Adrenal gland (tissue), 12 donors: ENCODE results near the gene COL23A1. TPM values are rescaled to one million over a fixed set of nuclear protein-coding genes. Genes with fewer than 3 reads are reported as not detected.
A peak's percentile ranks its signal among the peaks of the same experiment; 100 is the strongest.
"Not testable (repeated sequence)": the region's sequence is repeated elsewhere in the genome, so short reads cannot be mapped to it uniquely, and the experiment has no call there.

ENCODE experiments used
- DNase-seq, 7 donors: peaks; one replicate each; pipeline ENCODE4 v3.0.0-alpha.2; 2019 to 2020
- H3K27ac ChIP-seq, 5 donors: fragments of 200-600 bp; sonication (generic) in 4 of 5; 1 replicate in 3 of 5; 2 replicates in 2 of 5; pipeline versions ENCODE4 v1.5.1 to v1.8.0; 2016 to 2020; ENCODE audit warnings: mild to moderate bottlenecking in 1 of 5
- H3K27me3 ChIP-seq: fragments of 200-600 bp; 2 replicates; pipeline ENCODE4 v1.8.0; 2021
- H3K36me3 ChIP-seq, 2 donors: fragments of 200-600 bp; replicated peaks in 1 of 2; 1 replicate in 1 of 2; 2 replicates in 1 of 2; pipeline versions ENCODE4 v1.5.1 to v1.8.0; 2018 to 2022
- H3K4me1 ChIP-seq, 2 donors: fragments of 200-600 bp; replicated peaks in 1 of 2; 1 replicate in 1 of 2; 2 replicates in 1 of 2; pipeline versions ENCODE4 v1.5.1 to v1.8.0; 2018 to 2021
- H3K4me3 ChIP-seq, 4 donors: fragments of 200-600 bp; sonication (generic) in 3 of 4; one replicate each; pipeline ENCODE4 v1.5.1; 2016 to 2018
- H3K9me3 ChIP-seq, 3 donors: fragments of 200-600 bp; sonication (generic) in 1 of 3; replicated peaks in 1 of 3; 1 replicate in 2 of 3; 2 replicates in 1 of 3; pipeline versions ENCODE4 v1.5.1 to v1.8.0; 2016 to 2021
- CTCF ChIP-seq, 6 experiments: fragments of 450-650 bp in 4 of 6; fragments of 200-600 bp in 2 of 6; sonication (generic) in 1 of 6; IDR thresholded peaks; 1 replicate in 5 of 6; 2 replicates in 1 of 6; pipeline versions ENCODE4 v1.5.1 to v1.8.0; 2016 to 2021; ENCODE audit warnings: antibody characterized with exemption in 6 of 6, mild to moderate bottlenecking in 2 of 6, moderate library complexity in 1 of 6
- POLR2A ChIP-seq, 2 donors: fragments of 450-650 bp; IDR thresholded peaks; one replicate each; pipeline ENCODE4 v1.6.1; 2017; ENCODE audit warnings: antibody characterized with exemption in 2 of 2, mild to moderate bottlenecking in 2 of 2, moderate library complexity in 1 of 2
- WGBS, 4 donors: extraction: QIAGEN DNeasy Blood & Tissue Kit in 2 of 4; methylation state at CpG; one replicate each; pipeline versions ENCODE4 v1.1.5 to v1.1.7; 2013 to 2017; 5-methylcytosine and 5-hydroxymethylcytosine counted together
- intact Hi-C, 2 donors: fragments of 100-400 bp; cut with DNase I; formaldehyde crosslinking; loops; one replicate each; pipeline versions ENCODE4 v1.14.1 to v1.15.0; 2022 to 2023
- polyA plus RNA-seq, 3 donors: library from polyadenylated mRNA; stranded (reverse); fragments of 200-250 nt in 2 of 3; fragments of 350-450 nt in 1 of 3; fragmentation: Illumina TruSeq in 1 of 3; extraction: RNeasy Lipid Tissue Mini Kit (QIAGEN cat#74804) in 1 of 3; gene quantifications; one replicate each; pipeline ENCODE4 v1.2.3, GENCODE V29; 2013 to 2014
- total RNA-seq, 9 donors: library from RNA; depleted of rRNA in 4 of 9; stranded (reverse); fragments of >200 nt in 4 of 9; fragments of 120-200 nt in 1 of 9; fragmentation: NEBNext Ultra II Directional in 1 of 9; extraction: Animal tissue kit (Norgen Biotek cat#: 25700) in 1 of 9; gene quantifications; one replicate each; pipeline versions ENCODE4 v1.1.0 to v1.2.4, GENCODE V29; 2013 to 2023
- donor health status: healthy with polysubstance abuse.
- donor health status: Bipolar disorder and iron deficiency.
- donor health status: DM: yes; HTN: yes; CAD: no.
- donor health status: DM: no; HTN: no; CAD: no.
- donor health status: DM: no; HTN: no; CAD: no.
- donor health status: DM: yes; HTN: yes; CAD: no.

COL23A1 gene
- total and polyA plus RNA-seq, 12 donors: 0.09 to 4.4 (median 0.88) TPM

- H3K9me3 ChIP-seq: no peaks in the 10 kb centered on the region
- 8 to 21% (median 20%) methylated on average over 2 of the region's 2 CpGs for WGBS, 4 donors
- H3K4me1 ChIP-seq: peaks cover 12 to 22% of the 10 kb centered on the region in 2 donors
- no peak overlapping the region for H3K27ac ChIP-seq
- no peaks in the 10 kb centered on the region for H3K27me3 ChIP-seq
- no peak overlapping the region for H3K4me3 ChIP-seq
- no peak for TF ChIP-seq POLR2A (IDR thresholded peaks at IDR 0.05)
- peaks cover 0 to 3% of the 10 kb centered on the region in 2 donors for H3K36me3 ChIP-seq
- intact Hi-C loops: no loop called here
- DNase-seq: peak in 6 of 7 donors; percentile 40 to 72 (median 62)
These were observed 388.3 kb downstream of the COL23A1 start for GRCh38 chr5:178201927-178202235.

- Histone ChIP-seq H3K27me3 (no peaks in the 10 kb centered on the region), H3K36me3 (no peaks in the 10 kb centered on the region), H3K4me1 (peaks cover 7 to 17% of the 10 kb centered on the region in 2 donors), H3K27ac (no peak overlapping the region), H3K4me3 (no peak overlapping the region), H3K9me3 (no peaks in the 10 kb centered on the region)
- peak in 3 of 7 donors; percentile 10 to 30 (median 18) for DNase-seq
- intact Hi-C loops: no loop called here
- TF ChIP-seq POLR2A (IDR thresholded peaks at IDR 0.05): no peak
- no peak for TF ChIP-seq CTCF (IDR thresholded peaks at IDR 0.05)
- 80 to 85% (median 83%) methylated on average over 14 of the region's 14 CpGs for WGBS, 4 donors
These were observed 388.8 kb downstream of the COL23A1 start for GRCh38 chr5:178201221-178201926.

- H3K27me3 ChIP-seq: no peaks in the 10 kb centered on the region
- H3K9me3 ChIP-seq: no peaks in the 10 kb centered on the region
- no peak overlapping the region for H3K4me3 ChIP-seq
- TF ChIP-seq CTCF (IDR thresholded peaks at IDR 0.05): no peak
- no peak for TF ChIP-seq POLR2A (IDR thresholded peaks at IDR 0.05)
- intact Hi-C loops: no loop called here
- H3K36me3 ChIP-seq: no peaks in the 10 kb centered on the region
- WGBS, 4 donors: 73 to 79% (median 75%) methylated on average over 12 of the region's 12 CpGs
- H3K4me1 ChIP-seq: peaks cover 0 to 8% of the 10 kb centered on the region in 2 donors
- DNase-seq: no peak
- no peak overlapping the region for H3K27ac ChIP-seq
These were observed 390.4 kb downstream of the COL23A1 start for GRCh38 chr5:178199581-178200434.

GRCh38 chr5:178198706-178199105 is 391.5 kb downstream of the COL23A1 start:
- intact Hi-C loops: no loop called here
- H3K36me3 ChIP-seq: no peaks in the 10 kb centered on the region
- 83 to 86% (median 85%) methylated on average over 8 to 11 of the region's 11 CpGs for WGBS, 4 donors
- H3K27ac ChIP-seq: no peak overlapping the region
- peaks cover 0 to 8% of the 10 kb centered on the region in 2 donors for H3K4me1 ChIP-seq
- no peaks in the 10 kb centered on the region for H3K27me3 ChIP-seq
- TF ChIP-seq POLR2A (IDR thresholded peaks at IDR 0.05) (no peak), CTCF (IDR thresholded peaks at IDR 0.05) (no peak)
- DNase-seq: no peak
- H3K9me3 ChIP-seq: no peaks in the 10 kb centered on the region
- H3K4me3 ChIP-seq: no peak overlapping the region

- not testable (repeated sequence) for DNase-seq, H3K27me3 ChIP-seq
- WGBS, 4 donors: 81 to 90% (median 87%) methylated on average over 10 to 11 of the region's 11 CpGs
These were observed 392.0 kb downstream of the COL23A1 start for GRCh38 chr5:178198151-178198550.

More at GRCh38 chr5:178198151-178198550, 392.0 kb downstream of the COL23A1 start:
- H3K4me1 ChIP-seq, H3K27ac ChIP-seq, H3K36me3 ChIP-seq, H3K4me3 ChIP-seq, H3K9me3 ChIP-seq, intact Hi-C loops: not testable (repeated sequence)
